Activated naive CD4-positive, alpha-beta T cell treated with anti-CD3 and anti-CD28 coated beads, Interleukin-2, amount 50 U/mL, for 72 hours (primary cell): ENCODE measurements around the gene WFDC12. TPM values are rescaled to one million over a fixed set of nuclear protein-coding genes. Genes with fewer than 3 reads are reported as not detected.
"Not testable (repeated sequence)": the region's sequence is repeated elsewhere in the genome, so short reads cannot be mapped to it uniquely, and the experiment has no call there.

ENCODE experiments used
- ATAC-seq, 2 donors: fragments of 150-1000 bp; cut with Tn5 transposase; 2 replicates each; pipeline ENCODE4 v1.10.0; 2021; ENCODE audit warnings: mild to moderate bottlenecking in 2 of 2, moderate library complexity in 2 of 2
- DNase-seq, 2 donors: peaks; one replicate each; pipeline ENCODE4 v3.0.0; 2021 to 2022; ENCODE audit warnings: low spot score in 2 of 2
- H3K27ac Mint-ChIP-seq, 2 donors: one replicate each; pipeline ENCODE4 v1.8.0; 2022; ENCODE audit warnings: mild to moderate bottlenecking in 2 of 2, mixed read lengths in 2 of 2
- H3K36me3 Mint-ChIP-seq, 2 donors: one replicate each; pipeline ENCODE4 v1.8.0; 2022; ENCODE audit warnings: mixed read lengths in 2 of 2
- H3K9me3 Mint-ChIP-seq, 2 donors: one replicate each; pipeline ENCODE4 v1.8.0; 2022; ENCODE audit warnings: mixed read lengths in 2 of 2
- total RNA-seq, 2 donors: library from RNA; stranded (reverse); gene quantifications; one replicate each; pipeline ENCODE4 v1.2.3, GENCODE V29; 2022

The WFDC12 gene, protein sequence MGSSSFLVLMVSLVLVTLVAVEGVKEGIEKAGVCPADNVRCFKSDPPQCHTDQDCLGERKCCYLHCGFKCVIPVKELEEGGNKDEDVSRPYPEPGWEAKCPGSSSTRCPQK
- not detected for total RNA-seq

DNA sequence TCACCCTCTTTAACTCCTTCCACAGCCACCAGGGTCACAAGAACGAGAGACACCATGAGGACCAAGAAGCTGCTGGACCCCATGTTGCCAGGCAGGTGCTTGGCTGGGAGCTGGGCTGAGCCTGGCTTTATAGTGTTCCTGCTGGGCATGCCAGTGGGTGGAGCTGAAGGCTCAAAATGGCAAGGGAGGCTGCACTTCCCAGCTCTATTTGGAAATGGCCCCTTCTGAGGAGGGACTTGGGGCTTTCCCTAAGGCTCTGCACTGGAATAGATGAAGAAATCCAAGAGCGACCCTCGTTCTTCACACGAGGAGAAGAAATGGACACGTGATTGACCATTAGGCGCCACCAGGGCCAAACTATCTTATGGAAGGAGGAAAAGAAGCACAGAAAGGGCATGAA, at the start of gene WFDC12:
TSS of gene WFDC12 (minus strand) at position 101 of the 400 bp plus-strand sequence. CDS start at position 83, 18 bp downstream.
- H3K27ac Mint-ChIP-seq: no peak within 1 kb of the TSS
- DNase-seq (no peak), ATAC-seq (no peak)
- H3K9me3 Mint-ChIP-seq: no peaks in the 10 kb centered on the region
- H3K36me3 Mint-ChIP-seq: no peaks in the 10 kb centered on the region

DNA sequence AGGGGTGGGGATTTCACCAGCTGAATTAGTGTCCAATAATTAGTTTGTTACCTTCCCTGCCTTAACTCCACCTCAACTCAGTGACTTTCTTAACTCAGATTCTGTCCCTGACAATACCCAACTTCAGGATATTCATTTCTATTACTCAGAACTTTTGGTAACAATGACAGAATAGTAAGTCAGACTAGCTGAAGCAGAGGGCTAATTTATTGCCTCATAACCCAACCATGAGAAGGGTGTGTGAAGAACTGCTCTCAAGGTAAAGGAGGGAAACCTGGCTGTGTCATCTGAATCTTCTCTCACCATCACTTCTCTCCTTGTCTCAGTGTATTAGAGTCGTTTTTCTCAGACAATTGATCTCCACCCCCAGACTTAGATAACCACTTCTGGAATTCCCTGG, 49.3 kb upstream of the WFDC12 start:
- no peaks in the 10 kb centered on the region for H3K9me3 Mint-ChIP-seq
- no peak for ATAC-seq

DNA sequence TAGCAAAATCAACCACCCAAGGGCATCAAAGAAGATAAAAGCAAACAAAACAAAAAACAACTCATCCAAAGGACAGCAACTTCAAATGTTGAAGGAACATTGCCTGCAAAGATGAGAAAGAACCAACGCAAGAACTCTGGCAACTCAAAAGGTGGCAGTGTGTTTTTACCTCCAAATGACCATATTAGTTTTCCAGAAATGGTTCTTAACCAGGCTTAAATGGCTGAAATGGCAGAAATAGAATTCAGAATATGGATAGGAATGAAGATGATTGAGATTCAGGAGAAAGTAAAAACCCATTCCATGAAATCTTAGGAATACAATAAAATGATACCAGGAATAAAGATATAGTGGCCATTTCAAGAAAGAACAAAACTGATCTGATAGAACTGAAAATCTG, 40.6 kb upstream of the WFDC12 start:
- Mint-ChIP-seq H3K36me3 (peaks cover 12 to 16% of the 10 kb centered on the region in 2 donors), H3K27ac (no peak overlapping the region), H3K9me3 (peaks cover 9 to 12% of the 10 kb centered on the region in 2 donors)
- ATAC-seq (no peak), DNase-seq (no peak)

More for the DNA sequence above, 49.3 kb upstream of the WFDC12 start:
- no peaks in the 10 kb centered on the region for H3K36me3 Mint-ChIP-seq
- H3K27ac Mint-ChIP-seq: no peak overlapping the region
- DNase-seq: no peak

DNA sequence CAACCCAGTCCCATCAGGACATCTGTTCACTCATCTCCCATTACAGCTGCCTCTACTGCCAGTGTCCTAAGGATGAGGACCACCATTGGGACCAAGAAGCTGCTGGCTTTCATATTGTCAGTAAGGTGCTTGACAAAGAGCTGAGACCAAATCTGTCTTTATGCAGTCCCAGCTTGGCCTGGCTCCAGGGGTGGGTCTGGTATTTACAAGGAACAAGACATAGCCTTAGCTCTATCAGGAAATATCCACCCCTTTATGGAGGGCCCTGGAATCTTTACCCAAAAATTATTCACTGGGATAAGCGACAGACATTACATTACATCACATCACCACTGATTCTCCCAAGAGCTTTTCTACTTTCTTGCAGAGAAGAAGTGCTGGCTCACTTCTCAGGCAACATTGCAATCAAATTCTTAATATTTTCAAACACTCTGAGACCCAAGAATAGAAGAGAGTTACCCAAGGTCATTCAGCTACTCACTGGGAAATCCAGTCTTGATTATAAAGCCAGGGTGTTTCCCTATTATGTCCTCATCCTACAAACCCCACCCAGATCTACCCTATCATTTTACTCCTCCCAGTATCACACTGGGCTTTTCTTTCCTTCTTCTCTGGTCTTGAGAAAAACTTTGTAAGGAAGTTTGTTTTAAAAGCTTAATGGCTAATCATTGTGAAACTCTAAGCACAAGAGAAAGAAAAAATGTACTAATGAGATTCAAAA, 39.0 kb upstream of the WFDC12 start:
- peaks cover 22 to 26% of the 10 kb centered on the region in 2 donors for H3K9me3 Mint-ChIP-seq
- DNase-seq (no peak), ATAC-seq (no peak)
- H3K27ac Mint-ChIP-seq: no peak overlapping the region
- H3K36me3 Mint-ChIP-seq: peaks cover 23 to 24% of the 10 kb centered on the region in 2 donors

DNA sequence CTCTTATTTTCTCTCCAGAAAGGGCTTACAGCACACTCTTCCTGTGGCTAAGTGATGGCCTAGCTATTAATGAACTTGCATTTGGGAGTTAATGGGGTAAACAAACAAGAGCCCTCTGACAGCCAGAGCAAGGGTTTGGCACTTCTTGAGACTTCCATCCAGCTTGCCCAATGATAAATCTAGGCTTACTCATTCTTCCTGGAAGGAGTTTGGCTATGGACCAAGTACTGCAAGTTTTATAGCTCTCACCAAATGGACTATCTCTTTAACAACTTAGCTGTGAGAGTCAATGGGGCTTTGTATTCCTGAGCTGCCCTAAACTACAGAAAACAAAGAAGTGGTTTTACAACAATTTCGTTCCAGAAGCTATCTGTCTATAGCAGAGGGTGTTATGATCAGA, 33.7 kb upstream of the WFDC12 start:
- Mint-ChIP-seq H3K27ac (no peak overlapping the region), H3K9me3 (peaks cover 23 to 26% of the 10 kb centered on the region in 2 donors), H3K36me3 (peaks cover 21 to 45% of the 10 kb centered on the region in 2 donors)
- no peak for ATAC-seq
- DNase-seq: no peak

DNA sequence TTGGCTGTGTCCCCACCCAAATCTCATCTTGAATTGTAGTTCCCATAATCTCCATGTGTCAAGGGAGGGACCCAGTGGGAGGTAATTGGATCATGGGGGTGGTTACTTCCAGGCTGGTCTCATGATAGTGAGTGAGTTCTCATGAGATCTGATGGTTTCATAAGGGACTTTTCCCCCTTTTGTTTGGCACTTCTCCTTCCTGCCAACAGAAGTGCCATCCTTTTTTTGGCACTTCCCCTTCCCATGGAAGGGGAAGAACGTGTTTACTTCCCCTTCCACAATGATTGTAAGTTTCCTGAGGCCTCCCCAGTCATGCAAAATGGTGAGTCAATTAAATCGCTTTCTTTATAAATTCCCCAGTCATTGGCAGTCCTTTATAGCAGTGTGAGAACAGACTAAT, 32.4 kb upstream of the WFDC12 start:
- peaks cover 15 to 18% of the 10 kb centered on the region in 2 donors for H3K9me3 Mint-ChIP-seq
- no peak for ATAC-seq

DNA sequence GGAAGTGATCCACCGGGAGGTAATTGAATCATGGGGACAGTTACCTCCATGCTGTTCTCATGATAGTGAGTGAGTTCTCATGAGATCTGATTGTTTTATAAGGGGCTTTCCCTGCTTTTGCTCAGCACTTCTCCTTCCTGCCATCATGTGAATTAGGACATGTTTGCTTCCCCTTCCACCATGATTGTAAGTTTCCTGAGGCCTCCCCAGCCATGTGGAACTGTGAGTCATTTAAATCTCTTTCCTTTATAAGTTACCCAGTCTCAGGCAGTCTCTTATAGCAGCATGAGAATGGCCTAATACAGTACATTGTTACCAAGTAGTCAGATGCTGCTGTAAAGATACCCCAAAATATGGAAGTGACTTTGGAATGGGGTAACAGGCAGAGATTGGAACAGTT, 30.5 kb upstream of the WFDC12 start:
- not testable (repeated sequence) for H3K27ac Mint-ChIP-seq, ATAC-seq, DNase-seq
- H3K9me3 Mint-ChIP-seq: peaks cover 15 to 16% of the 10 kb centered on the region in 2 donors
- H3K36me3 Mint-ChIP-seq: peaks cover 10 to 37% of the 10 kb centered on the region in 2 donors

More for the DNA sequence above, 32.4 kb upstream of the WFDC12 start:
- no peak for DNase-seq
- Mint-ChIP-seq H3K36me3 (peaks cover 11 to 37% of the 10 kb centered on the region in 2 donors), H3K27ac (no peak overlapping the region)

DNA sequence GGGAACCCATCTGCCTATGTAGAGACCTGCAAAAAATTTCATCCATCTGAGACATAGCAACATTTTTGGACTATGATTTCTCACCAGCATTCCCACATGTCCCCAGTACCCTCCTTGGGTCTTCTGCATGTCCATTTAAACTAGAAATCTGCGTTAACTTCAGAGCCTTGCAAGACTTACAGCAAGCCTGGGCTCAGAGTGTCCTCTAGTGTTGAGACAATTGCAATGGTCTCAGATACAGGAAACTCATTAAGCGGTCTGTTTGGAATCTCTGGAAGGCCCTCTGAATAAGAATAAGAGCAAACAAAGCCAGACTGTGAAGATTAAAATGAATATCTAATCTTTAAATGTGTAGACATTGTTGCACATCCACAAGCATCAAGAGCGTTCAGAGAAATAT, 29.9 kb upstream of the WFDC12 start:
- H3K27ac Mint-ChIP-seq: no peak overlapping the region
- peaks cover 10 to 36% of the 10 kb centered on the region in 2 donors for H3K36me3 Mint-ChIP-seq
- ATAC-seq: no peak
- peaks cover 10 to 14% of the 10 kb centered on the region in 2 donors for H3K9me3 Mint-ChIP-seq
- no peak for DNase-seq

DNA sequence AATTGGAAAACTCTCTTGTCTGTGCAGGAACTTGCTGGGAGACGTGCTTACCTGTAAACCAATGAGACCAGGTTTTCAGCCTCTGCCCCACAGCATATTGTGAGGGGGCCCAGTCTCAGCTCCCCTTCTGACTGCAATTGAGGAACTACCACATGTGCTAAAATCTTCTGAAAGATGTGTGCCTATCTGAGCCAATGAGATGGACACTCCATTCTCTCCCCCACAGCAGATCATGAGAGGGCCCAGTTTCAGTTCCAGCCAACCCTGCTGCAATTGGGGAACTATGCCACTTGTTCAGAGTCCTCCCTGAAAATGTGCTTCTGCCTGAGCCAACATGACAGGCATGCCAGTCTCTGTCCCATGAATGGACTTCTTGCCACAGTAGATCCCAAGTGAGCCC, 29.5 kb upstream of the WFDC12 start:
- Mint-ChIP-seq H3K36me3 (peaks cover 7 to 31% of the 10 kb centered on the region in 2 donors), H3K9me3 (peaks cover 6 to 10% of the 10 kb centered on the region in 2 donors), H3K27ac (no peak overlapping the region)
- no peak for ATAC-seq
- DNase-seq: no peak

DNA sequence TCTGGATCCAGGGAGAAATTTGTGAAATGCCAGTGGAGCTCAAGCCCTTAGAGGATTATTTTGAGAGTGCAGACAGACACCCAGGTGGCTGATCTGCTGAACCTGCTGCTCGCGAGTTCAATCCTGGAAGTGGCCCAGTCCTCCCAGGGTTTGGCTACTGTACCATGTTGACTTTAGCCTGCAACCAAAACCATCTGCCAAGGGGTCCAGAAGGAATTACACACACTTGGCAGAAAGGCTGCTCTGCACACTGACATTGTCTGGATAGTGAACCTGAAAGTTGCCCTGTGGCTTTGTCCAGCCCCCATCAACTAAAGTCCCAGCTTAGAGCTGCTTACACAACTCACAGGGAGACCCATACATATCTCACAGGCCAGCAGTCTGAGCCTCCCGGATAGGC, 28.9 kb upstream of the WFDC12 start:
- ATAC-seq: no peak
- peaks cover 0 to 4% of the 10 kb centered on the region in 2 donors for H3K9me3 Mint-ChIP-seq
- peaks cover under 1 to 25% of the 10 kb centered on the region in 2 donors for H3K36me3 Mint-ChIP-seq
- DNase-seq: no peak
- H3K27ac Mint-ChIP-seq: no peak overlapping the region

DNA sequence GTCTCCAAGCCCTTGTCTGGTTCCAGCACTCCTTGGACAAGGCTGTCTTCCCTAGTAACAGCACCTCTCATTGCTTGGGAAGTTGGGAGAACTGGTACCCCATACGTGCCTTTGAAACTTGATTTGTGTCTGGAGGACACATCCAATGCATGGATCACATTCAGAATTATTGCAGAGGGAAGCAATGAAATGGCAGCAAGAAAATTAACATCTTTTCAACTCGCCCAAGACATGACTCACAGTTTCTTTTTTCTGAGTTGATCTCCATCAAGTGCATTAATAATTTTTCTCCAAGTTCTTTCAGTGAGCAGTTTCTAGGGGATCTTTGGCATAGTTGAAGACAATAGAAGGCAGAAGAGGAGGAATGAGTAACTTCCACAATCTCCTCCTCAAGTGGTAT, 28.1 kb upstream of the WFDC12 start:
- no peak for DNase-seq
- Mint-ChIP-seq H3K27ac (no peak overlapping the region), H3K9me3 (no peaks in the 10 kb centered on the region), H3K36me3 (peaks cover 0 to 22% of the 10 kb centered on the region in 2 donors)
- no peak for ATAC-seq

DNA sequence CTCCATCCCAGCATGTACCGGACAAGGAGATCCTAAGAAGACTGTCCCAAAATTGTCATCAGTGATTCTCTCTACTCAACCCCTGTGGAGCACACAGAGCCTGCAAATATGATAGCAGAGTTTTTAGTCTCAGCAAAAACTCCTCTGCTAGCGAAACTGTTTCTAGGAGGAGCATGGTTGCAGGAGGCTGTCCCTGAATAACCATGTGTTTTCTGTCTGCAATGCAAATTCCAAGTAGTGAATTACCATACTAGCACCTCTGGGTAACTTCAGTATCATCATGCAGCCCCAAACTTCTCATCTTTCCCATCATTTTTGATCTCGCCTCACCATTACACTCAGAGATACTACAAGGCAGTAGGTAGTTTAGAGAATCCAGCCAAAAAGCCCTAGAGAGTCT, 24.8 kb upstream of the WFDC12 start:
- Mint-ChIP-seq H3K27ac (no peak overlapping the region), H3K36me3 (no peaks in the 10 kb centered on the region), H3K9me3 (no peaks in the 10 kb centered on the region)
- ATAC-seq: no peak
- DNase-seq: no peak

DNA sequence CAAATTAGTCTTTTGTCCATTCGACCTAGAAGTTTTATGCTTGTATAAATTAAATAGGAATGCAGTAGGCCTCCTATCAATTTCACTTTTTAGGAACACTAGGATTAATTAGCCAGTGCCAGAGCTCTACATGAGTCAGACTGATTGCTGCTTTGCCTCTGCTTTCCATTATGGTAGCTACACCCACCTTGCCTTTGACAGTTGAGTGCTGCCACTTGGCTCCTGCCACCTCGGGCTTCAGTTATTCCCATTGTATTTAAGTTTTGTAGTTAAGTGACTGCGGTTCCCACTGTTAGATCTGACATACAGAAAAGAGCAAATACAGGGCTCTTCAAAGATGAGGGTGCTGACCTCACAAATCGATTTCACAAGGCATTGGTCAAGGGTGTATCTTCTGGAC, 16.6 kb upstream of the WFDC12 start:
- H3K36me3 Mint-ChIP-seq: no peaks in the 10 kb centered on the region
- DNase-seq (no peak), ATAC-seq (no peak)
- no peak overlapping the region for H3K27ac Mint-ChIP-seq
- H3K9me3 Mint-ChIP-seq: no peaks in the 10 kb centered on the region

DNA sequence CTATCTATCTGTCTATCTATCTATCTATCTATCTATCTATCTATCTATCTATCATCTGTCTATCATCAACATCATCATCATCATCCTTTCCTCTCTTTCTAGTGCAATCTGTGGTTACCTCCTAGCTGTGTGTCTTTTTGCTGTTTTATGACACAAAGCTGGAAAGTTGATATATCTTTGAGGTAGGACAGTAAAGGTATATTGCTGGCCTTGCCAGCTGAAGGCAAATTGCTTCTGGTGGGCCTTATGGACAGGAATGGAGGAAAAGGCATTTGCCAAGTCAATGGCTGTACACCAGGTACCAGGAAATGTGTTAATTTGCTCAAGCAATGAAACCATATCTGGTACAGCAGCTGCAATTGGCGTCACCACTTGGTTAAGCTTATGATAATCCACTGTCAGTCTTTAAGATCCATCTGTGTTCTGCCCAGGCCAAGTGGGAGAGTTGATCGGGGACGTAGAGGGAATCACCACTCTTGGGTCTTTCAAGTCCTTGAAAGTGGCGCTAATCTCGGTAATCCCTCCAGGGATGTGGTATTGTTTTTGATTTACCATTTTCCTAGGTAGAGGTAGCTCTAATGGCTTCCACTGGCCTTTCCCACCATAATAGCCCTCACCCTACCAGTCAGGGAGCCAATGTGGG, 15.6 kb upstream of the WFDC12 start:
- not testable (repeated sequence) for H3K9me3 Mint-ChIP-seq, DNase-seq, H3K27ac Mint-ChIP-seq, H3K36me3 Mint-ChIP-seq, ATAC-seq

DNA sequence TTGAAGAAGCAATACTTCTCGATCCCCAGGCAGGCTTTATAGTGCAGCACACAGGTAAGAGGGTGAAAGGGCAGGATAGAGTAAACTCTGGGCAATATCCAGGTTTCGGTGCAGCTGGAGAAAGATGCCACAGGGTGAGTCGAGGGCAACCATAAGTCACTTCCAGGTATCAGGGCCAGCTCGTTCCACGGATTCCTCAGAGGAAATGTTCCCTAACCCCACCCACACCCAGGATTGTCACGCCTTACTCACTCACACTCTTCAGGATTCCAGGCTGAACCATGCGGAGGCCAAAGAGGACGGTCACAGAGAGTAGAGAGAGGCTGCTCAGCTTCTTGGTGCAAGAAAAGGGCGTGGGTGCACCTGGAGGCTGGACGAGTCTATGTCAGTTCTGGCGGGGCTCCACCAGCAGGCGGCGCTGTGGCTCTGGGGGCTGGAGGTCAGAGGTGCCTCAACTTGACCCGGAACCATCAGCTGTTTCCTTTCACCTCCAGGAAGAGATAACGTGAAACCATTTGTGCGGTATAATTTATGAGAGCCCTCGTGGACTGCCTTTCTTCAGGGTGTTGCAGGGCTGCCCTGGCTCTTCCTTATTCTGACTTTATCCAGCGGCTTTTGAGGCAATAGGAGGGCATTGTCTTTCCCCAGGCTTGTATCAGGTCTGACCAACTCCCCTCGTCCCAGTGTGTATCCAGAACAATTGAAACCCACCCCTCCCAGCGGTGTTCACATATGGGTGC, 14.5 kb upstream of the WFDC12 start:
- DNase-seq: peak; percentile 70 to 92
- H3K9me3 Mint-ChIP-seq: no peaks in the 10 kb centered on the region

DNA sequence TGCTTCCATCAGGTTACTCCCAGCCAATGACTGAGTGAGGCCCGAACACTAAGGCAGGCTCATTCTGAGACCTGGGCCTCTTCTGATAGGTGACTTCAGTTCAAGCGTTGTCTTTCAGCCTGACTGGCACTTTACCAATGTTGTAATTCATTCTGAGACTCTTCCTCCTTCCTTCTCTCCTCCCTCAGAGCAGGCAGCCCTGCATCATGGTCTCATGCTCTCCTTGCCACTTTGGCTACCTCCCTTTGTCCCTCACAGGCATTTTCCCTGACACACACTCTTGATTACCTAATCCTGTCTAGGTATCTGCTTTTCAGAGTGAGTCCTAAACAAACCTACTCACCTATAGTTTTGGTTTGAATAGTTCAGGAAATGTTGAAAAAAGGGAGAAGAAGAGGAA, 12.6 kb upstream of the WFDC12 start:
- no peak overlapping the region for H3K27ac Mint-ChIP-seq
- no peaks in the 10 kb centered on the region for H3K9me3 Mint-ChIP-seq
- peaks cover 0 to 5% of the 10 kb centered on the region in 2 donors for H3K36me3 Mint-ChIP-seq
- no peak for DNase-seq
- no peak for ATAC-seq

More for the DNA sequence above, 14.5 kb upstream of the WFDC12 start:
- peak; percentile 89 to 92 for ATAC-seq
- Mint-ChIP-seq H3K36me3 (peaks cover 0 to 5% of the 10 kb centered on the region in 2 donors), H3K27ac (no peak overlapping the region)

DNA sequence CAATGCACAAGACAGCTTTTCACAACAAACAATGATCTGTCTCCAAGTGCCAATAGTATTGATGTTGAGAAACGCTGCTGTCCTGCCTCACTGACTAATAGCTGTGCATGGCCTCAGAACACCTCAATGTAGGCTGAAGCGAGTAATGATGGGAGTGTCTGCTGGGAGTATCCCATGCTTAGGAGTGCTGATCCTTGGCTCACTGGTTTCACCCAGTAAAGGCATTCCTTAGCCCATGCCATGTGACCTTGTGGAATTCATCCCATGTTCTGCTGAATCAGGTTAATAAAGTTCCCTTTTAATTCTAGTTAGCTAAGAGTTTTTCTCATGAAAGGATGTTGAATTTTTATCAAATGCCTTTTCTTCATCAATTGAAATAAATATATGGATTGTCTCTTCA, 3.8 kb upstream of the WFDC12 start:
- H3K36me3 Mint-ChIP-seq: no peaks in the 10 kb centered on the region
- ATAC-seq (no peak), DNase-seq (no peak)
- H3K27ac Mint-ChIP-seq: no peak overlapping the region
- H3K9me3 Mint-ChIP-seq: no peaks in the 10 kb centered on the region
